OCI-LY7 (cell line): ENCODE results near the gene ZDHHC1.

Source experiments
- CTCF ChIP-seq: fragments of 200-600 bp; sonication (generic); conservative IDR thresholded peaks from 2 replicates; pipeline ENCODE4 v1.5.1; 2014; ENCODE audit warnings: mild to moderate bottlenecking, antibody characterized with exemption, low read length, moderate library complexity, mixed read lengths
- EZH2phosphoT487 ChIP-seq: fragments of 200-600 bp; sonication (generic); IDR thresholded peaks from 2 replicates; pipeline ENCODE4 v1.6.1; 2018; ENCODE audit warnings: low read depth, borderline replicate concordance, mild to moderate bottlenecking, mixed run types, antibody characterized with exemption, low read length, moderate library complexity, mixed read lengths

DNA sequence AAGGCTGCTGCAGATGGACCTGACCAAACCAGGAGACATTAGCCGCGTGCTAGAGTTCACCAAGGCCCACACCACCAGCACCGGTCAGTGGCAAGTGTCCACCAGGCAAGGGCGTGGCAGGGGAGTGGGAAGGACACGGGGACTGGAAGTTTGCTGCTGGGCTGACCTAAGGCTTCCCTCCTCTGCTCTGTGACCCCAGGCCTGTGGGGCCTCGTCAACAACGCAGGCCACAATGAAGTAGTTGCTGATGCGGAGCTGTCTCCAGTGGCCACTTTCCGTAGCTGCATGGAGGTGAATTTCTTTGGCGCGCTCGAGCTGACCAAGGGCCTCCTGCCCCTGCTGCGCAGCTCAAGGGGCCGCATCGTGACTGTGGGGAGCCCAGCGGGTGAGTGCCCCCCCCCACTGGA is 19.5 kb upstream of the ZDHHC1 start:
- TF ChIP-seq CTCF, result no peak
- no peak for TF ChIP-seq EZH2phosphoT487
